HepG2 (cell line): ENCODE data around the gene MARS1. TPM values are rescaled to one million over a fixed set of nuclear protein-coding genes. Genes with fewer than 3 reads are reported as not detected.

Experiments
- AKNA ChIP-seq: sonication (generic); formaldehyde crosslinking; IDR thresholded peaks from 2 replicates; pipeline ENCODE4 v1.4.0; 2020; ENCODE audit warnings: missing genetic modification reagents, borderline replicate concordance
- ARNT2 ChIP-seq: sonication (generic); formaldehyde crosslinking; IDR thresholded peaks from 2 replicates; pipeline ENCODE4 v1.8.0; 2022; ENCODE audit warnings: mild to moderate bottlenecking, low read depth, missing genetic modification reagents, moderate library complexity
- CBFB ChIP-seq: sonication (generic); formaldehyde crosslinking; IDR thresholded peaks from 2 replicates; pipeline ENCODE4 v1.4.0; 2020; ENCODE audit warnings: missing genetic modification reagents
- KLF6 ChIP-seq: IDR thresholded peaks from 2 replicates; pipeline ENCODE4 v1.8.0; 2016; ENCODE audit warnings: missing biosample characterization, missing genetic modification reagents
- MAFK ChIP-seq, 2 experiments: IDR thresholded peaks in 1 of 2; conservative IDR thresholded peaks in 1 of 2; 2 replicates each; pipeline ENCODE4 v1.6.1; 2011; ENCODE audit warnings: improper control_type of control experiment in 2 of 2, low read length in 2 of 2
- MED1 ChIP-seq: sonication (generic); formaldehyde crosslinking; IDR thresholded peaks from 2 replicates; pipeline ENCODE4 v1.4.0; 2020; ENCODE audit warnings: missing genetic modification reagents
- NFYB ChIP-seq: sonication (generic); formaldehyde crosslinking; IDR thresholded peaks from 2 replicates; pipeline ENCODE4 v1.4.0; 2020; ENCODE audit warnings: missing genetic modification reagents
- NPAS2 ChIP-seq: sonication (generic); formaldehyde crosslinking; IDR thresholded peaks from 2 replicates; pipeline ENCODE4 v1.8.0; 2022; ENCODE audit warnings: mild to moderate bottlenecking, missing genetic modification reagents, borderline replicate concordance
- SIX1 ChIP-seq: sonication (generic); formaldehyde crosslinking; IDR thresholded peaks from 2 replicates; pipeline ENCODE4 v1.4.0; 2020; ENCODE audit warnings: missing genetic modification reagents, borderline replicate concordance
- SOX5 ChIP-seq: IDR thresholded peaks from 2 replicates; pipeline ENCODE4 v1.6.1; 2016; ENCODE audit warnings: borderline replicate concordance
- TARDBP ChIP-seq: sonication (generic); formaldehyde crosslinking; IDR thresholded peaks from 2 replicates; pipeline ENCODE4 v1.8.0; 2022; ENCODE audit warnings: mild to moderate bottlenecking, missing genetic modification reagents
- YEATS4 ChIP-seq: sonication (generic); formaldehyde crosslinking; IDR thresholded peaks from 2 replicates; pipeline ENCODE4 v1.4.0; 2020; ENCODE audit warnings: missing genetic modification reagents, borderline replicate concordance
- ZBTB42 ChIP-seq: sonication (generic); formaldehyde crosslinking; IDR thresholded peaks from 2 replicates; pipeline ENCODE4 v1.5.0; 2020; ENCODE audit warnings: mild to moderate bottlenecking, missing genetic modification reagents
- ZNF224 ChIP-seq: sonication (generic); formaldehyde crosslinking; IDR thresholded peaks from 2 replicates; pipeline ENCODE4 v1.5.0; 2020; ENCODE audit warnings: mild to moderate bottlenecking, missing genetic modification reagents
- ZNF260 ChIP-seq: sonication (generic); formaldehyde crosslinking; IDR thresholded peaks from 2 replicates; pipeline ENCODE4 v1.4.0; 2020; ENCODE audit warnings: missing genetic modification reagents, low read depth, mild to moderate bottlenecking, borderline replicate concordance
- ZNF317 ChIP-seq: sonication (generic); formaldehyde crosslinking; IDR thresholded peaks from 2 replicates; pipeline ENCODE4 v1.5.0; 2020; ENCODE audit warnings: mild to moderate bottlenecking, missing genetic modification reagents
- ZNF382 ChIP-seq: sonication (generic); formaldehyde crosslinking; IDR thresholded peaks from 2 replicates; pipeline ENCODE4 v1.5.0; 2020; ENCODE audit warnings: missing genetic modification reagents, mild to moderate bottlenecking, borderline replicate concordance
- ZNF441 ChIP-seq: sonication (generic); formaldehyde crosslinking; IDR thresholded peaks from 2 replicates; pipeline ENCODE4 v1.7.0; 2021; ENCODE audit warnings: missing genetic modification reagents, borderline replicate concordance
- ZNF510 ChIP-seq: sonication (generic); formaldehyde crosslinking; IDR thresholded peaks from 2 replicates; pipeline ENCODE4 v1.4.0; 2020; ENCODE audit warnings: low read depth, mild to moderate bottlenecking, missing genetic modification reagents
- ZNF615 ChIP-seq: sonication (generic); formaldehyde crosslinking; IDR thresholded peaks from 2 replicates; pipeline ENCODE4 v1.5.0; 2020; ENCODE audit warnings: mild to moderate bottlenecking, missing genetic modification reagents, borderline replicate concordance
- ZNF710 ChIP-seq: sonication (generic); formaldehyde crosslinking; IDR thresholded peaks from 2 replicates; pipeline ENCODE4 v1.5.0; 2020; ENCODE audit warnings: mild to moderate bottlenecking, missing genetic modification reagents, borderline replicate concordance
- ZSCAN31 ChIP-seq: sonication (generic); formaldehyde crosslinking; IDR thresholded peaks from 2 replicates; pipeline ENCODE4 v1.5.0; 2020; ENCODE audit warnings: low read depth, mild to moderate bottlenecking, missing genetic modification reagents
- polyA plus RNA-seq, 8 experiments: library from polyadenylated mRNA; depleted of rRNA in 3 of 8; stranded (reverse) in 7 of 8; unstranded in 1 of 8; fragments of >200 nt; fragmentation: Illumina TruSeq in 4 of 8; extraction: Trizol in 4 of 8; gene quantifications; 2 replicates each; pipeline versions ENCODE4 v1.2.1 to v1.2.3, GENCODE V29; 2011 to 2016; ENCODE audit warnings: low read depth in 4 of 8, missing spikeins in 1 of 8, mixed read lengths in 1 of 8; ENCODE audit not compliant: insufficient read depth in 1 of 8
- total RNA-seq, 5 experiments: library from RNA; depleted of rRNA; stranded (reverse); fragments of >200 nt; fragmentation: Illumina TruSeq; extraction: Trizol; gene quantifications; 2 replicates each; pipeline ENCODE4 v1.2.3, GENCODE V29; 2016; ENCODE audit warnings: low read depth in 1 of 5
- TF ChIP-seq, protein P1 (sequence below): sonication (generic); formaldehyde crosslinking; IDR thresholded peaks from 2 replicates; pipeline ENCODE4 v1.5.1; 2020; ENCODE audit warnings: mild to moderate bottlenecking, missing genetic modification reagents, moderate library complexity

Gene MARS1
- total and polyA plus RNA-seq, 2 of the 13 experiments (the other 11 are each of a cell fraction or from before 2014, with no cell fraction given) = 115 to 181 TPM

DNA sequence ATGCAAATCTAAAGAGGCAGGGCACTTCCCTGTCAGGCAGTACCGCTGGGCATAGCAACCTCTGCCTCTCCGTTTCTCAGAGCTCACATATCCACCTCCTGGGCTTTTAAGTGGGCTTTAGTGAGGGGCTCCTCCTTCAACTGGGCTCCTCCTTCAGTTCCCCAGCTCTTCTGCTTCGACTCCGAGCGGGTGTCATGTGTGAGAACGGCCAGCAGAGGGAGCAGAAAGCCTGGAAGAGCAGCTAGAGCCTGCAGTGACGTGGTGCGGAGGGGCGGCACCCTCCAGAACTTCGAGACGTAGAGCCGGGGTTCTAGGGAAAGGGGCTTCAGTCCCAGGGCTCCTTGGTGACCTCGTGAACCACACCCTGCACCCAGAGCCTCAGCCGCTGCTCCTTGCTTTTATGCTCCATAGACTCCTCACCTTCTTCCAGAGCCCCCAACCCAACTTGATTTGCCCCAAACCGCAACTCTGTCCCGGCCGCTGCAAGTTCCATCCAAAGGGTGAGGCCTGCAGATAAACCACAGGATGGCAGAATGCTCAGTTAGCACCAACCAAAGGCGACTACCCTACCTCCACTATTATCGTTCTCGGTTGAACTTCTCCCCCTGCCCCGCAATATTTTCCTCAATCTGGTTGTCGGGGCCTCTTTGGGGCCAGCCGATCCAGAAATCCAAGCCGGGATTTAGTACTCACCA lies 28.7 kb upstream of the MARS1 start (continued):
- TF ChIP-seq MAFK (conservative IDR thresholded peaks at IDR 0.05 in 1 of 2, IDR thresholded peaks at IDR 0.05 in 1 of 2; ENCODE audit: low read length in 2 of 2) = no peak
- TF ChIP-seq YEATS4 (CRISPR knock-in tag) = no peak
- TF ChIP-seq ZNF382 (CRISPR knock-in tag) = no peak
- no peak for TF ChIP-seq ARNT2
- no peak for TF ChIP-seq MED1
- no peak for TF ChIP-seq ZNF615 (CRISPR knock-in tag)
- TF ChIP-seq ZBTB42 = 0 out of 2 replicates have a peak, but pooled peaks have one; percentile 52
- no peak for TF ChIP-seq CBFB (CRISPR knock-in tag)
- TF ChIP-seq ZNF441 (CRISPR knock-in tag) = no peak
- TF ChIP-seq NFYB = no peak
- TF ChIP-seq ZNF224 = no peak
- TF ChIP-seq, protein P1, sequence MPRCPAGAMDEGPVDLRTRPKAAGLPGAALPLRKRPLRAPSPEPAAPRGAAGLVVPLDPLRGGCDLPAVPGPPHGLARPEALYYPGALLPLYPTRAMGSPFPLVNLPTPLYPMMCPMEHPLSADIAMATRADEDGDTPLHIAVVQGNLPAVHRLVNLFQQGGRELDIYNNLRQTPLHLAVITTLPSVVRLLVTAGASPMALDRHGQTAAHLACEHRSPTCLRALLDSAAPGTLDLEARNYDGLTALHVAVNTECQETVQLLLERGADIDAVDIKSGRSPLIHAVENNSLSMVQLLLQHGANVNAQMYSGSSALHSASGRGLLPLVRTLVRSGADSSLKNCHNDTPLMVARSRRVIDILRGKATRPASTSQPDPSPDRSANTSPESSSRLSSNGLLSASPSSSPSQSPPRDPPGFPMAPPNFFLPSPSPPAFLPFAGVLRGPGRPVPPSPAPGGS (CRISPR knock-in tag) = peak; percentile 22; the same call in 1 of the 2 replicates
- no peak for TF ChIP-seq AKNA (CRISPR knock-in tag)
- TF ChIP-seq ZNF710 = peak; percentile 49; the same call in 1 of the 2 replicates
- no peak for TF ChIP-seq ZNF260 (CRISPR knock-in tag)
- TF ChIP-seq SIX1 (CRISPR knock-in tag) = no peak
- TF ChIP-seq ZNF510 (CRISPR knock-in tag) = no peak
- TF ChIP-seq SOX5 (CRISPR knock-in tag) = no peak
- TF ChIP-seq ZSCAN31 = no peak
- no peak for TF ChIP-seq NPAS2 (CRISPR knock-in tag)
- TF ChIP-seq ZNF317 (CRISPR knock-in tag) = 0 out of 2 replicates have a peak, but pooled peaks have one; percentile 23
- peak; percentile 71; the same call in 1 of the 2 replicates for TF ChIP-seq TARDBP
- no peak for TF ChIP-seq KLF6 (CRISPR knock-in tag)
